Body of pancreas (tissue), 4 donors: ENCODE measurements around the gene TAF6.

ENCODE experiments used
- CTCF ChIP-seq, 7 experiments: fragments of 450-650 bp in 4 of 7; fragments of 200-600 bp in 3 of 7; sonication (generic) in 3 of 7; IDR thresholded peaks; one replicate each; pipeline ENCODE4 v1.5.1; 2016 to 2019; ENCODE audit warnings: antibody characterized with exemption in 7 of 7
- POLR2A ChIP-seq, 3 donors: fragments of 450-650 bp; IDR thresholded peaks; one replicate each; pipeline ENCODE4 v1.6.1; 2016; ENCODE audit warnings: antibody characterized with exemption in 3 of 3, mild to moderate bottlenecking in 2 of 3

GRCh38 chr7:100095704-100096103 is 23.5 kb downstream of the TAF6 start:
- TF ChIP-seq POLR2A (IDR thresholded peaks at IDR 0.05): no peak
- no peak for TF ChIP-seq CTCF (IDR thresholded peaks at IDR 0.05)
